Body of pancreas (tissue), 4 donors: ENCODE measurements around the gene WWOX.

Experiments
- CTCF ChIP-seq, 7 experiments: fragments of 450-650 bp in 4 of 7; fragments of 200-600 bp in 3 of 7; sonication (generic) in 3 of 7; IDR thresholded peaks; one replicate each; pipeline ENCODE4 v1.5.1; 2016 to 2019; ENCODE audit warnings: antibody characterized with exemption in 7 of 7
- POLR2A ChIP-seq, 3 donors: fragments of 450-650 bp; IDR thresholded peaks; one replicate each; pipeline ENCODE4 v1.6.1; 2016; ENCODE audit warnings: antibody characterized with exemption in 3 of 3, mild to moderate bottlenecking in 2 of 3

- TF ChIP-seq CTCF (IDR thresholded peaks at IDR 0.05) (no peak), POLR2A (IDR thresholded peaks at IDR 0.05) (no peak)
These were observed 524.9 kb downstream of the WWOX start for GRCh38 chr16:78624366-78624765.
